Hippocampal formation (tissue), 2 donors: Measurements from ENCODE around the gene SLC4A4.
"Not testable (repeated sequence)": the region's sequence is repeated elsewhere in the genome, so short reads cannot be mapped to it uniquely, and the experiment has no call there.

Experiments
- DNase-seq, 2 donors: peaks; one replicate each; lab custom pipeline; 2025; lab: John Stamatoyannopoulos, UW

Gene SLC4A4

GRCh38 chr4:71360844-71361243 is 22.0 kb downstream of the SLC4A4 start:
- no peak for DNase-seq

GRCh38 chr4:71361476-71361875 is 22.7 kb downstream of the SLC4A4 start:
- no peak for DNase-seq

- no peak for DNase-seq
These were observed 27.9 kb downstream of the SLC4A4 start for GRCh38 chr4:71366766-71367165.

- no peak for DNase-seq
These were observed 28.7 kb downstream of the SLC4A4 start for GRCh38 chr4:71367546-71367945.

GRCh38 chr4:71368906-71369305 is 30.1 kb downstream of the SLC4A4 start:
- no peak for DNase-seq

GRCh38 chr4:71369536-71369935 is 30.7 kb downstream of the SLC4A4 start:
- no peak for DNase-seq

GRCh38 chr4:71375494-71375893 is 36.7 kb downstream of the SLC4A4 start:
- no peak for DNase-seq

GRCh38 chr4:71377561-71377960 is 38.7 kb downstream of the SLC4A4 start:
- DNase-seq = no peak

- no peak for DNase-seq
These were observed 40.3 kb downstream of the SLC4A4 start for GRCh38 chr4:71379126-71379525.

- no peak for DNase-seq
These were observed 42.0 kb downstream of the SLC4A4 start for GRCh38 chr4:71380788-71381187.

GRCh38 chr4:71382125-71382899 is 43.5 kb downstream of the SLC4A4 start:
- no peak for DNase-seq

GRCh38 chr4:71382900-71383560 is 44.2 kb downstream of the SLC4A4 start:
- DNase-seq = no peak

GRCh38 chr4:71383984-71384383 is 45.2 kb downstream of the SLC4A4 start:
- DNase-seq = no peak

GRCh38 chr4:71389149-71389827 is 50.5 kb downstream of the SLC4A4 start:
- no peak for DNase-seq

- no peak for DNase-seq
These were observed 53.3 kb downstream of the SLC4A4 start for GRCh38 chr4:71392109-71392508.

- DNase-seq = no peak
These were observed 57.6 kb downstream of the SLC4A4 start for GRCh38 chr4:71396382-71396781.

- DNase-seq = peak in 1 of 2 donors; percentile 57
These were observed 62.0 kb downstream of the SLC4A4 start for GRCh38 chr4:71400810-71401209.

GRCh38 chr4:71402616-71403015 is 63.8 kb downstream of the SLC4A4 start:
- peak in 1 of 2 donors; percentile 0 for DNase-seq

GRCh38 chr4:71404049-71404448 is 65.2 kb downstream of the SLC4A4 start:
- no peak for DNase-seq

GRCh38 chr4:71405791-71406190 is 67.0 kb downstream of the SLC4A4 start:
- DNase-seq = peak in 1 of 2 donors; percentile 15

GRCh38 chr4:71406459-71406963 is 67.7 kb downstream of the SLC4A4 start:
- no peak for DNase-seq

GRCh38 chr4:71408961-71409360 is 70.1 kb downstream of the SLC4A4 start:
- DNase-seq = not testable (repeated sequence)

GRCh38 chr4:71411981-71412380 is 73.2 kb downstream of the SLC4A4 start:
- DNase-seq = no peak
